Keratinocyte (primary cell): Measurements from ENCODE around the gene NSG2. TPM values are rescaled to one million over a fixed set of nuclear protein-coding genes. Genes with fewer than 3 reads are reported as not detected.

Source experiments
- DNase-seq: peaks from one replicate; pipeline ENCODE4 v3.0.0-alpha.2; 2011; ENCODE audit warnings: low read depth, missing footprints, low spot score
- FAIRE-seq: peaks from 2 replicates; lab custom pipeline; 2011; peaks lifted over from hg19 to GRCh38; lab: Jason Lieb, UNC
- H2AFZ ChIP-seq: 2 replicates; pipeline ENCODE4 v1.6.0; 2012; ENCODE audit warnings: low read length, control low read depth, inconsistent platforms; ENCODE audit not compliant: control insufficient read depth
- H3K27ac ChIP-seq: 2 replicates; pipeline ENCODE4 v1.5.1; 2011; ENCODE audit warnings: low read length; ENCODE audit not compliant: control insufficient read depth, insufficient read depth
- H3K27me3 ChIP-seq: 3 replicates; pipeline ENCODE4 v1.6.0; 2011; ENCODE audit warnings: low read length; ENCODE audit not compliant: control insufficient read depth, insufficient read depth; ENCODE audit errors: extremely low read depth
- H3K36me3 ChIP-seq, 2 experiments: 2 replicates in 1 of 2; 3 replicates in 1 of 2; pipeline ENCODE4 v1.5.1; 2011; ENCODE audit warnings: low read length in 2 of 2, mild to moderate bottlenecking in 1 of 2; ENCODE audit not compliant: control insufficient read depth in 2 of 2, insufficient read depth in 2 of 2; ENCODE audit errors: extremely low read depth in 1 of 2
- H3K4me1 ChIP-seq: 3 replicates; pipeline ENCODE4 v1.5.1; 2011; ENCODE audit warnings: low read length; ENCODE audit not compliant: control insufficient read depth, insufficient read depth; ENCODE audit errors: extremely low read depth
- H3K4me2 ChIP-seq: 3 replicates; pipeline ENCODE4 v1.6.0; 2011; ENCODE audit warnings: low read depth, low read length; ENCODE audit not compliant: control insufficient read depth, insufficient read depth; ENCODE audit errors: extremely low read depth
- H3K4me3 ChIP-seq, 3 experiments: fragments of 200-600 bp in 1 of 3; sonication (generic) in 1 of 3; 2 replicates in 2 of 3; 3 replicates in 1 of 3; pipeline ENCODE4 v1.5.1; 2011 to 2016; ENCODE audit warnings: low read length in 3 of 3, mild to moderate bottlenecking in 3 of 3, control low read depth in 2 of 3, inconsistent platforms in 1 of 3, low read depth in 1 of 3, mixed read lengths in 1 of 3, mixed run types in 1 of 3, moderate library complexity in 1 of 3; ENCODE audit not compliant: control insufficient read depth in 2 of 3, insufficient read depth in 2 of 3; ENCODE audit errors: extremely low read depth in 1 of 3
- H3K79me2 ChIP-seq: 2 replicates; pipeline ENCODE4 v1.6.0; 2012; ENCODE audit warnings: low read length; ENCODE audit not compliant: control insufficient read depth, insufficient read depth
- H3K9ac ChIP-seq: 3 replicates; pipeline ENCODE4 v1.6.0; 2011; ENCODE audit warnings: low read length; ENCODE audit not compliant: control insufficient read depth, insufficient read depth; ENCODE audit errors: extremely low read depth
- H3K9me1 ChIP-seq: 3 replicates; pipeline ENCODE4 v1.6.0; 2011; ENCODE audit warnings: low read length; ENCODE audit not compliant: control insufficient read depth, insufficient read depth; ENCODE audit errors: extremely low read depth
- H3K9me3 ChIP-seq: 2 replicates; pipeline ENCODE4 v1.5.1; 2012; ENCODE audit warnings: low read depth, low read length; ENCODE audit not compliant: control insufficient read depth
- H4K20me1 ChIP-seq: 3 replicates; pipeline ENCODE4 v1.6.0; 2011; ENCODE audit warnings: low read length; ENCODE audit not compliant: control insufficient read depth, insufficient read depth; ENCODE audit errors: extremely low read depth
- CTCF ChIP-seq, 3 experiments: IDR thresholded peaks in 1 of 3; conservative IDR thresholded peaks in 1 of 3; optimal IDR thresholded peaks in 1 of 3; 2 replicates in 2 of 3; 3 replicates in 1 of 3; pipeline versions ENCODE3 to v1.5.1; 2011; ENCODE audit warnings: low read length in 3 of 3, mild to moderate bottlenecking in 3 of 3, moderate library complexity in 2 of 3, control low read depth in 1 of 3, inconsistent platforms in 1 of 3; ENCODE audit not compliant: insufficient read depth in 2 of 3; ENCODE audit errors: extremely low read depth in 1 of 3
- EZH2 ChIP-seq: IDR thresholded peaks from one replicate; pipeline ENCODE4 v1.6.1; 2012; ENCODE audit warnings: inconsistent platforms, mild to moderate bottlenecking, low read length, moderate library complexity
- dilution Hi-C: fragments of 300-500 bp; cut with MboI; formaldehyde crosslinking; loops from one replicate; pipeline ENCODE4 v1.7.0; 2020; ENCODE audit warnings: low sequenced_read_pairs; ENCODE audit not compliant: extremely low pct_ligation_motif_present
- polyA plus RNA-seq, 5 experiments: library from polyadenylated mRNA; depleted of rRNA in 3 of 5; stranded (reverse) in 3 of 5; stranded (forward) in 1 of 5; unstranded in 1 of 5; fragments of >200 nt; gene quantifications; 1 replicate in 1 of 5; 2 replicates in 3 of 5; 3 replicates in 1 of 5; pipeline versions ENCODE4 v1.2.1 to v1.2.3, GENCODE V29; 2011 to 2012; ENCODE audit warnings: missing spikeins in 2 of 5, low read depth in 1 of 5, low replicate concordance in 1 of 5

The NSG2 gene
- polyA plus RNA-seq, 1 donor (not counting 4 experiments of a cell fraction or from before 2014, with no cell fraction given), result not detected

- TF ChIP-seq CTCF (optimal IDR thresholded peaks at IDR 0.05 in 1 of 3, IDR thresholded peaks at IDR 0.05 in 1 of 3, conservative IDR thresholded peaks at IDR 0.05 in 1 of 3; ENCODE audit: extremely low read depth in 1 of 3, insufficient read depth in 2 of 3, low read length in 3 of 3) (no peak), EZH2 (no peak)
- H3K36me3 ChIP-seq, result no peaks in the 10 kb centered on the region
- H3K9me3 ChIP-seq, result no peaks in the 10 kb centered on the region
- H3K9me1 ChIP-seq, result no peaks in the 10 kb centered on the region
- H3K9ac ChIP-seq, result no peak overlapping the region
- H3K4me2 ChIP-seq, result no peak overlapping the region
- FAIRE-seq (no peak), DNase-seq (no peak)
- no peaks in the 10 kb centered on the region for H3K27me3 ChIP-seq
- no peak overlapping the region for H2AFZ ChIP-seq
- dilution Hi-C loops, result no loop called here
- no peaks in the 10 kb centered on the region for H3K4me1 ChIP-seq
- no peaks in the 10 kb centered on the region for H4K20me1 ChIP-seq
- no peak overlapping the region for H3K4me3 ChIP-seq
- H3K27ac ChIP-seq, result no peak overlapping the region
- no peaks in the 10 kb centered on the region for H3K79me2 ChIP-seq
These were observed 106.2 kb downstream of the NSG2 start for GRCh38 chr5:174151599-174152181.

DNA sequence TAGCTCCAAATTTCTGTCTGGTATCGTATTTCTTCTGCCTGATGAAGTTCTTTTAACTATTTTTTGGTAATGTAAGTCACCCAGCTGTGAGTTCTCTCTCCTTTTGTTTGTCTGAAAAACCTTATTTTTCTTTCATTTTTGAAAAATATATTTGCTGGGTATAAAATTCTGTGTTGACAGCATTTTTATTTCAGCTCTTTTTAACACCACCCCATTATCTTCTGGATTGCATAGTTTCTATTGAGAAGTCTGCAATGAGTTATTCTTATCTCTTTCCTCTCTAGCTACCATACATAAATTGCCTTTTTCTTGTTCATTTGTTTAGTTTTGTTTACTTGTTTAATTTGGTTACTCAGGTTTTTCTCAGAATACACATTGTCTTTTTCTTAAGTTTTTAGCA lies 109.1 kb downstream of the NSG2 start:
- no peak for DNase-seq

More for the DNA sequence above, 109.1 kb downstream of the NSG2 start:
- Histone ChIP-seq H3K9me3 (no peaks in the 10 kb centered on the region), H3K27me3 (no peaks in the 10 kb centered on the region), H3K9me1 (no peaks in the 10 kb centered on the region), H2AFZ (no peak overlapping the region), H3K9ac (no peak overlapping the region), H3K79me2 (no peaks in the 10 kb centered on the region), H3K27ac (no peak overlapping the region), H3K36me3 (no peaks in the 10 kb centered on the region), H3K4me1 (no peaks in the 10 kb centered on the region), H3K4me3 (no peak overlapping the region), H4K20me1 (no peaks in the 10 kb centered on the region), H3K4me2 (no peak overlapping the region)
- TF ChIP-seq CTCF (optimal IDR thresholded peaks at IDR 0.05 in 1 of 3, IDR thresholded peaks at IDR 0.05 in 1 of 3, conservative IDR thresholded peaks at IDR 0.05 in 1 of 3; ENCODE audit: extremely low read depth in 1 of 3, insufficient read depth in 2 of 3, low read length in 3 of 3), result no peak
- TF ChIP-seq EZH2, result no peak
- dilution Hi-C loops, result no loop called here
- no peak for FAIRE-seq
